ENCODE results near the gene EDN1. TPM values are rescaled to one million over a fixed set of nuclear protein-coding genes. Genes with fewer than 3 reads are reported as not detected.
A peak's percentile ranks its signal among the peaks of the same experiment; 100 is the strongest.

EDN1 gene
- total RNA-seq, 1 experiment from 2014 or later, result 15.1 TPM

DNA sequence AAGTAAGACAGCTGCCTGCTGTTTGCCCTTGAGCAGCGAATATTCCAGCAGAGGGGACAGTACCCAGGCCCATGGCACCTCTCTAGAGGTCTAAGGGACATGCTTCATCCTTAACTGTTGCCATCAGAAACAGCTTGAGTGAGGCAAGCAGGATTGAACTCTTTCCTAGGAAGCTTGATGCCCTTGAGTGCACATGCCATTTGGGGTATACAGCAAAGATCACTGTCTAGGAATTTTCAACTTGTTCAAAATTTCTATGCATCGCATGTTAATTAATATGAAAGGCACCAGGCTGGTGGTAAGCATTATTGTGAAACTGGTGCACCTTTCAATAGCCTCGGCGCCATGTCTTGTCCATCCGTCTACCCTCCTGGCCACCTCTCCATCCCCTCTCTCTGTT lies 54.1 kb downstream of the EDN1 start:
- H3K4me3 ChIP-seq (ENCODE audit: low read depth in 2 of 2, low read length in 2 of 2), result no peak overlapping the region
- intact Hi-C loops (cut with micrococcal nuclease; ENCODE audit: unreplicated experiment), result loop anchor here (5.0 kb wide), 1 partner anchor 52 kb away; the partner anchor contains the start of gene EDN1
- in situ Hi-C loops (cut with HindIII; ENCODE audit: low pct_unique_long_range_greater_than_20kb, low sequenced_read_pairs), result no loop called here
- peak overlapping the region; percentile 98 for H3K27ac ChIP-seq (ENCODE audit: low read length)
- H3K27me3 ChIP-seq (ENCODE audit: control insufficient read depth, insufficient read depth, low read length), result no peaks in the 10 kb centered on the region
- POLR2A ChIA-PET, result no interaction called here
- peaks cover 49% of the 10 kb centered on the region for H3K4me1 ChIP-seq (ENCODE audit: control insufficient read depth, insufficient read depth, low read length)
- DNase-seq (ENCODE audit: low read depth, low spot score), result no peak
- H3K36me3 ChIP-seq (ENCODE audit: control insufficient read depth, insufficient read depth, low read length), result no peaks in the 10 kb centered on the region
- TF ChIP-seq, protein P1, sequence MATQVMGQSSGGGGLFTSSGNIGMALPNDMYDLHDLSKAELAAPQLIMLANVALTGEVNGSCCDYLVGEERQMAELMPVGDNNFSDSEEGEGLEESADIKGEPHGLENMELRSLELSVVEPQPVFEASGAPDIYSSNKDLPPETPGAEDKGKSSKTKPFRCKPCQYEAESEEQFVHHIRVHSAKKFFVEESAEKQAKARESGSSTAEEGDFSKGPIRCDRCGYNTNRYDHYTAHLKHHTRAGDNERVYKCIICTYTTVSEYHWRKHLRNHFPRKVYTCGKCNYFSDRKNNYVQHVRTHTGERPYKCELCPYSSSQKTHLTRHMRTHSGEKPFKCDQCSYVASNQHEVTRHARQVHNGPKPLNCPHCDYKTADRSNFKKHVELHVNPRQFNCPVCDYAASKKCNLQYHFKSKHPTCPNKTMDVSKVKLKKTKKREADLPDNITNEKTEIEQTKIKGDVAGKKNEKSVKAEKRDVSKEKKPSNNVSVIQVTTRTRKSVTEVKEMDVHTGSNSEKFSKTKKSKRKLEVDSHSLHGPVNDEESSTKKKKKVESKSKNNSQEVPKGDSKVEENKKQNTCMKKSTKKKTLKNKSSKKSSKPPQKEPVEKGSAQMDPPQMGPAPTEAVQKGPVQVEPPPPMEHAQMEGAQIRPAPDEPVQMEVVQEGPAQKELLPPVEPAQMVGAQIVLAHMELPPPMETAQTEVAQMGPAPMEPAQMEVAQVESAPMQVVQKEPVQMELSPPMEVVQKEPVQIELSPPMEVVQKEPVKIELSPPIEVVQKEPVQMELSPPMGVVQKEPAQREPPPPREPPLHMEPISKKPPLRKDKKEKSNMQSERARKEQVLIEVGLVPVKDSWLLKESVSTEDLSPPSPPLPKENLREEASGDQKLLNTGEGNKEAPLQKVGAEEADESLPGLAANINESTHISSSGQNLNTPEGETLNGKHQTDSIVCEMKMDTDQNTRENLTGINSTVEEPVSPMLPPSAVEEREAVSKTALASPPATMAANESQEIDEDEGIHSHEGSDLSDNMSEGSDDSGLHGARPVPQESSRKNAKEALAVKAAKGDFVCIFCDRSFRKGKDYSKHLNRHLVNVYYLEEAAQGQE (IDR thresholded peaks at IDR 0.05; ENCODE audit: insufficient read depth in 1 of 2, low read depth in 2 of 2, low read length in 1 of 2), result no peak
- no peak for TF ChIP-seq TCF7L2 (IDR thresholded peaks at IDR 0.05; ENCODE audit: low read depth, low read length)
- no peak for TF ChIP-seq POLR2AphosphoS5 (IDR thresholded peaks at IDR 0.05; ENCODE audit: low read depth, low read length)
- TF ChIP-seq, protein P2, sequence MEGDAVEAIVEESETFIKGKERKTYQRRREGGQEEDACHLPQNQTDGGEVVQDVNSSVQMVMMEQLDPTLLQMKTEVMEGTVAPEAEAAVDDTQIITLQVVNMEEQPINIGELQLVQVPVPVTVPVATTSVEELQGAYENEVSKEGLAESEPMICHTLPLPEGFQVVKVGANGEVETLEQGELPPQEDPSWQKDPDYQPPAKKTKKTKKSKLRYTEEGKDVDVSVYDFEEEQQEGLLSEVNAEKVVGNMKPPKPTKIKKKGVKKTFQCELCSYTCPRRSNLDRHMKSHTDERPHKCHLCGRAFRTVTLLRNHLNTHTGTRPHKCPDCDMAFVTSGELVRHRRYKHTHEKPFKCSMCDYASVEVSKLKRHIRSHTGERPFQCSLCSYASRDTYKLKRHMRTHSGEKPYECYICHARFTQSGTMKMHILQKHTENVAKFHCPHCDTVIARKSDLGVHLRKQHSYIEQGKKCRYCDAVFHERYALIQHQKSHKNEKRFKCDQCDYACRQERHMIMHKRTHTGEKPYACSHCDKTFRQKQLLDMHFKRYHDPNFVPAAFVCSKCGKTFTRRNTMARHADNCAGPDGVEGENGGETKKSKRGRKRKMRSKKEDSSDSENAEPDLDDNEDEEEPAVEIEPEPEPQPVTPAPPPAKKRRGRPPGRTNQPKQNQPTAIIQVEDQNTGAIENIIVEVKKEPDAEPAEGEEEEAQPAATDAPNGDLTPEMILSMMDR (IDR thresholded peaks at IDR 0.05), result no peak
- TF ChIP-seq SIN3A (IDR thresholded peaks at IDR 0.05; ENCODE audit: borderline replicate concordance, insufficient read depth, low read depth, low read length), result no peak
- CTCF ChIA-PET, result no interaction called here
- ATAC-seq, result no peak
- no peaks in the 10 kb centered on the region for H3K9me3 ChIP-seq (ENCODE audit: control insufficient read depth, insufficient read depth, low read depth, low read length)
- BruUV-seq (replicated peaks), result no TSS peak

DNA sequence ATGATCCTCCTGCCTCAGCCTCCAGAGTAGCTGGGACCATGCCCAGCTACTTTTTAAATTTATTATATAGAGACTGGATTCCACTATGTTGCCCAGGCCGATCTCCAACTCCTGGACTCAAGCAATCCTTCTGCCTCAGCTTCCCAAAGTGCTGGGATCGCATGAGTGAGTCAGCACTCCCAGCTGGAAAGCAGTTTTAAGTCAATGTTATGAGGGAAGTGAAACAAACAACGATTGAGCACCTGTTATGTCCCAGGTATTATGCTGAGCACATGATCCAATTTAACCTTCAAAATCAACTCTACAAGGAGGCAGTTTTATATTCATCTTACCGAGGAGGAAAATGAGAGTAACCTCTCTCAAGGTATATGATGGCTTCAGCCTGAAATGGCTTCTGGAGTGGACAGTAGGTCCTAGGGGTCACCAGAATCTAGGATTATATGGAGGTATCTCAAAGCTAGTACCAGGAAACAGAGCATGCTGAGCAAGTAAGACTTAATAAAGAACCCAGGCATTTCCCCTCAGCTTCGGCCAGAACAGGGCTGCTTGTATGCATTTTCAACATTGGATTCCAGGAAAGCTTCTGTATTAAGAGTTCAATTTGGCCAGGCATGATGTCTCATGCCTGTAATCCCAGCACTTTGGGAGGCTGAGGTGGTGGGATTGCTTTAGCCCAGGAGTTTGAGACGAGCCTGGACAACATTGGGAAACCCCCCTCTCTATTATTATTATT lies 55.0 kb downstream of the EDN1 start:
- intact Hi-C loops (cut with micrococcal nuclease; ENCODE audit: unreplicated experiment) (loop anchor here (5.0 kb wide), 1 partner anchor 53 kb away; the partner anchor contains the start of gene EDN1), in situ Hi-C loops (cut with HindIII; ENCODE audit: low pct_unique_long_range_greater_than_20kb, low sequenced_read_pairs) (no loop called here)
- peak overlapping the region; percentile 98 for H3K27ac ChIP-seq (ENCODE audit: low read length)
- TF ChIP-seq, protein P1 (IDR thresholded peaks at IDR 0.05; ENCODE audit: insufficient read depth in 1 of 2, low read depth in 2 of 2, low read length in 1 of 2), result no peak; a peak in 1 of 4 replicates
- TF ChIP-seq SIN3A (IDR thresholded peaks at IDR 0.05; ENCODE audit: borderline replicate concordance, insufficient read depth, low read depth, low read length) (no peak), POLR2AphosphoS5 (IDR thresholded peaks at IDR 0.05; ENCODE audit: low read depth, low read length) (no peak), TCF7L2 (IDR thresholded peaks at IDR 0.05; ENCODE audit: low read depth, low read length) (no peak)
- TF ChIP-seq, protein P2 (IDR thresholded peaks at IDR 0.05), result no peak
- no peaks in the 10 kb centered on the region for H3K27me3 ChIP-seq (ENCODE audit: control insufficient read depth, insufficient read depth, low read length)
- H3K4me3 ChIP-seq (ENCODE audit: low read depth in 2 of 2, low read length in 2 of 2), result no peak overlapping the region
- H3K9me3 ChIP-seq (ENCODE audit: control insufficient read depth, insufficient read depth, low read depth, low read length), result no peaks in the 10 kb centered on the region
- DNase-seq (ENCODE audit: low read depth, low spot score) (no peak), ATAC-seq (no peak)
- ChIA-PET CTCF (no interaction called here), POLR2A (no interaction called here)
- no peaks in the 10 kb centered on the region for H3K36me3 ChIP-seq (ENCODE audit: control insufficient read depth, insufficient read depth, low read length)
- peaks cover 54% of the 10 kb centered on the region for H3K4me1 ChIP-seq (ENCODE audit: control insufficient read depth, insufficient read depth, low read length)
- BruUV-seq (replicated peaks), result no TSS peak

Measured in Panc1 (cell line).